NCI-H2107 treated with DMSO at 0.1 percent for 48 hours (cell line): ENCODE results near the gene PTS.

ENCODE experiments used
- DNase-seq: peaks from one replicate; lab custom pipeline; 2025; ENCODE audit not compliant: unreplicated experiment; lab: John Stamatoyannopoulos, UW

Gene PTS

GRCh38 chr11:112260490-112260889, 34.3 kb downstream of the PTS start, which contains the start of gene PLET1:
Gene PLET1, minus strand, starts transcription at chr11:112260860. Its CDS starts 271 bp downstream, at chr11:112260589.
- no peak for DNase-seq

GRCh38 chr11:112265659-112266409, 39.6 kb downstream of the PTS start:
- no peak for DNase-seq

GRCh38 chr11:112266410-112266778, 40.2 kb downstream of the PTS start:
- DNase-seq, result no peak

GRCh38 chr11:112267188-112267591, 41.0 kb downstream of the PTS start:
- no peak for DNase-seq

- DNase-seq, result no peak
Observed at GRCh38 chr11:112268406-112268805, 42.2 kb downstream of the PTS start.

- DNase-seq, result no peak
Observed at GRCh38 chr11:112269139-112269538, 42.9 kb downstream of the PTS start.

- DNase-seq, result no peak
Observed at GRCh38 chr11:112270551-112271180, 44.4 kb downstream of the PTS start.

- no peak for DNase-seq
Observed at GRCh38 chr11:112271242-112271641, 45.0 kb downstream of the PTS start.

- no peak for DNase-seq
Observed at GRCh38 chr11:112273066-112273465, 46.8 kb downstream of the PTS start.

GRCh38 chr11:112274007-112274783, 48.0 kb downstream of the PTS start:
- DNase-seq, result no peak

GRCh38 chr11:112277029-112277428, 50.8 kb downstream of the PTS start:
- no peak for DNase-seq

- DNase-seq, result no peak
Observed at GRCh38 chr11:112277941-112278340, 51.7 kb downstream of the PTS start.

GRCh38 chr11:112278803-112279202, 52.6 kb downstream of the PTS start:
- no peak for DNase-seq

GRCh38 chr11:112279901-112280267, 53.7 kb downstream of the PTS start:
- peak; percentile 49 for DNase-seq

- DNase-seq, result peak; percentile 74
Observed at GRCh38 chr11:112280268-112281126, 54.3 kb downstream of the PTS start.

GRCh38 chr11:112281726-112282125, 55.5 kb downstream of the PTS start:
- DNase-seq, result no peak
